Measurements from ENCODE around the gene OTULIN.

- TF ChIP-seq POLR2A (IDR thresholded peaks at IDR 0.05): no peak
- TF ChIP-seq, protein P1, sequence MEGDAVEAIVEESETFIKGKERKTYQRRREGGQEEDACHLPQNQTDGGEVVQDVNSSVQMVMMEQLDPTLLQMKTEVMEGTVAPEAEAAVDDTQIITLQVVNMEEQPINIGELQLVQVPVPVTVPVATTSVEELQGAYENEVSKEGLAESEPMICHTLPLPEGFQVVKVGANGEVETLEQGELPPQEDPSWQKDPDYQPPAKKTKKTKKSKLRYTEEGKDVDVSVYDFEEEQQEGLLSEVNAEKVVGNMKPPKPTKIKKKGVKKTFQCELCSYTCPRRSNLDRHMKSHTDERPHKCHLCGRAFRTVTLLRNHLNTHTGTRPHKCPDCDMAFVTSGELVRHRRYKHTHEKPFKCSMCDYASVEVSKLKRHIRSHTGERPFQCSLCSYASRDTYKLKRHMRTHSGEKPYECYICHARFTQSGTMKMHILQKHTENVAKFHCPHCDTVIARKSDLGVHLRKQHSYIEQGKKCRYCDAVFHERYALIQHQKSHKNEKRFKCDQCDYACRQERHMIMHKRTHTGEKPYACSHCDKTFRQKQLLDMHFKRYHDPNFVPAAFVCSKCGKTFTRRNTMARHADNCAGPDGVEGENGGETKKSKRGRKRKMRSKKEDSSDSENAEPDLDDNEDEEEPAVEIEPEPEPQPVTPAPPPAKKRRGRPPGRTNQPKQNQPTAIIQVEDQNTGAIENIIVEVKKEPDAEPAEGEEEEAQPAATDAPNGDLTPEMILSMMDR (IDR thresholded peaks at IDR 0.05): no peak
Measured at GRCh38 chr5:14668181-14668591, 3.7 kb downstream of the OTULIN start.

Measured in uterus (tissue), 2 donors.